Astrocyte of the spinal cord (primary cell): ENCODE measurements around the gene ASXL2.

ENCODE experiments used
- DNase-seq: peaks from one replicate; pipeline ENCODE4 v3.0.0; 2011; ENCODE audit warnings: low read depth, low spot score
- H3K4me3 ChIP-seq: 2 replicates; pipeline ENCODE4 v1.5.1; 2011; ENCODE audit warnings: low read depth, mild to moderate bottlenecking, low read length, moderate library complexity
- CTCF ChIP-seq: IDR thresholded peaks from 2 replicates; pipeline ENCODE4 v1.5.1; 2012; ENCODE audit warnings: low read depth, mild to moderate bottlenecking, low read length, inconsistent platforms
- in situ Hi-C: cut with HindIII; loops from 2 replicates; pipeline ENCODE4 v1.10.0; 2017; ENCODE audit warnings: low sequenced_read_pairs

ASXL2 gene

DNA sequence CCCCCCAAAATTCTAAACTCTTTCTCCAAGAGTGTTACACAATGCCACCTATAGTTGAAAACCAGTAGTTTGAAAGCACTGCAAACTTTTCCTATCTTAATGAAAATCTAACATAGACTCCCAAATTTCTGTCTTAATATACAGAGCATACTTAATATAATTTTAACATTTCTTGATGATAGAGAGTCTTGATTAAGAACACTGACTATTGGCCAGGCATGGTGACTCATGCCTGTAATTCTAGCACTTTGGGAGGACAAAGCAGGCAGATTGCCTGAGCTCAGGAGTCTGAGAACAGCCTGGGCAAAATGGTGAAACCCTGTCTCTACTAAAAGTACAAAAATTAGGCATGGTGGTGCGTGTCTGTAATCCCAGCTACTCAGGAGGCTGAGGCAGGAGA lies 34.2 kb downstream of the ASXL2 start:
- in situ Hi-C loops: no loop called here
- TF ChIP-seq CTCF: no peak
- H3K4me3 ChIP-seq: no peak overlapping the region
- DNase-seq: peak; percentile 53

- no peak for TF ChIP-seq CTCF
- in situ Hi-C loops: no loop called here
- no peak for DNase-seq
- no peak overlapping the region for H3K4me3 ChIP-seq
Observed at GRCh38 chr2:25842155-25842554, 36.1 kb downstream of the ASXL2 start.

GRCh38 chr2:25838152-25838756 lies 40.0 kb downstream of the ASXL2 start:
- no peak for TF ChIP-seq CTCF
- no peak overlapping the region for H3K4me3 ChIP-seq
- no peak for DNase-seq
- in situ Hi-C loops: no loop called here

GRCh38 chr2:25835906-25836305 lies 42.4 kb downstream of the ASXL2 start:
- TF ChIP-seq CTCF: no peak
- in situ Hi-C loops: no loop called here
- DNase-seq: no peak
- no peak overlapping the region for H3K4me3 ChIP-seq

DNA sequence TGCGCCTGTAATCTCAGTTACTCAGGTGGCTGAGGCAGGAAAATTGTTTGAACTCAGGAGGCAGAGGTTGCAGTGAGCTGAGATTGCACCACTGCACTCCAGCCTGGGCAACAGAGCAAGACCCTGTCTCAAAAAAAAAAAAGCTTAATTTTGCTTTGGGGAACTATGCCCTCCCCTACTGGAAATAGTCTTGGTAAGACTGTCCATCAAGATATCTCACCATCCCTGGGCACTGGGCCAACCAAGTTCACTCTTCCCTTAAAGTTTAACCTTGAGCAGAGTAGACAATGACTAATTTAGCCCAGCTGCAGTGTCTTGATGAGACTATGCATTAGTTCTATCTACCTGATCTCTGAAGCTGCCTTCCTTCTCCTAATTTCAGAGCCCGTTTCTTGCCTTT lies 44.7 kb downstream of the ASXL2 start:
- in situ Hi-C loops: no loop called here
- DNase-seq: no peak
- TF ChIP-seq CTCF: no peak
- no peak overlapping the region for H3K4me3 ChIP-seq

- H3K4me3 ChIP-seq: no peak overlapping the region
- in situ Hi-C loops: no loop called here
- DNase-seq: no peak
- TF ChIP-seq CTCF: no peak
Observed at GRCh38 chr2:25832897-25833296, 45.4 kb downstream of the ASXL2 start.
